Activated CD4-positive, alpha-beta memory T cell treated with anti-CD3 and anti-CD28 coated beads for 36 hours (primary cell): ENCODE results near the gene SCP2D1. TPM values are rescaled to one million over a fixed set of nuclear protein-coding genes. Genes with fewer than 3 reads are reported as not detected.
"Not testable (repeated sequence)": the region's sequence is repeated elsewhere in the genome, so short reads cannot be mapped to it uniquely, and the experiment has no call there.

Experiments
- CTCF ChIA-PET: fragments of 350-600 bp; sonication (Branson Sonifier 250); formaldehyde crosslinking; loops from one replicate; lab custom pipeline; 2021; ENCODE audit warnings: antibody characterized with exemption, inconsistent platforms; lab: Charles Lee
- POLR2A ChIA-PET: fragments of 350-600 bp; sonication (Branson Sonifier 250); formaldehyde crosslinking; loops from one replicate; lab custom pipeline; 2021; ENCODE audit warnings: antibody characterized with exemption; lab: Charles Lee
- DNase-seq: peaks from one replicate; pipeline ENCODE4 v3.0.0-alpha.2; 2020
- H3K27ac Mint-ChIP-seq: one replicate; pipeline ENCODE4 v1.8.0; 2021; ENCODE audit warnings: mixed read lengths
- H3K27me3 Mint-ChIP-seq: one replicate; pipeline ENCODE4 v1.8.0; 2021; ENCODE audit warnings: mixed read lengths
- H3K36me3 Mint-ChIP-seq: one replicate; pipeline ENCODE4 v1.8.0; 2021; ENCODE audit warnings: mixed read lengths
- H3K4me1 Mint-ChIP-seq: one replicate; pipeline ENCODE4 v1.8.0; 2021; ENCODE audit warnings: low read depth, mixed read lengths
- H3K4me3 Mint-ChIP-seq: one replicate; pipeline ENCODE4 v1.8.0; 2021; ENCODE audit warnings: mild to moderate bottlenecking, mixed read lengths
- H3K9me3 Mint-ChIP-seq: one replicate; pipeline ENCODE4 v1.8.0; 2021; ENCODE audit warnings: mixed read lengths
- intact Hi-C: fragments of 100-400 bp; cut with micrococcal nuclease; formaldehyde crosslinking; loops from one replicate; pipeline ENCODE4 v1.15.1; 2023
- total RNA-seq, 2 experiments: library from RNA; stranded (reverse); gene quantifications; one replicate each; pipeline ENCODE4 v1.2.3, GENCODE V29; 2021

The SCP2D1 gene
- total RNA-seq = not detected

DNA sequence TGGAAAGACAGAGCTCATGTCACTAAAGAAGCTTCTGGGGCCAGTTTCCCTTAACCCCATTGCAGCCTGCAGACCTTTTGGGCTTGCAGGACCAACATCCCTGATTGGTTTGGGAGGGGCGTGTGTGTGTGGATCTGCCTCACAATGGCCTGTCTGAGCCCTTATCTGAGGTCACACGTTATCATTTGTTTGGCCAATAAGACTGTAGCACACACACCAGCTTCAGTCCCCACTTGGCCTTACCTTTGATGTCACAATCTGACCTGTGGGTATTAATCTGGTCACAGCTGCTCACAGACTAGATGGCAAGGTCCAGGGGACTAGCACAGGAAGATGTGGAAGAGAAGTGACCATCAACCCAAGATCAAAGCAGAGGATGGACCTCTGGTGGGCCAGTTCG lies at the start of gene SCP2D1:
Gene SCP2D1 (plus strand): TSS at position 301 of the 400 bp plus-strand sequence. CDS start 33 bp downstream, at position 334.
- DNase-seq = no peak
- H3K27ac Mint-ChIP-seq = no peak within 1 kb of the TSS
- H3K36me3 Mint-ChIP-seq = no peaks in the 10 kb centered on the region
- H3K27me3 Mint-ChIP-seq = peaks cover 8% of the 10 kb centered on the region
- no peak within 1 kb of the TSS for H3K4me3 Mint-ChIP-seq
- no peaks in the 10 kb centered on the region for H3K4me1 Mint-ChIP-seq
- ChIA-PET CTCF (no interaction called here), POLR2A (no interaction called here)
- no peaks in the 10 kb centered on the region for H3K9me3 Mint-ChIP-seq
- intact Hi-C loops = no loop called here

GRCh38 chr20:18767676-18768075 lies 45.9 kb upstream of the SCP2D1 start:
- Mint-ChIP-seq H3K27me3 (no peaks in the 10 kb centered on the region), H3K36me3 (peaks cover 14% of the 10 kb centered on the region), H3K9me3 (no peaks in the 10 kb centered on the region), H3K4me3 (no peak overlapping the region), H3K27ac (no peak overlapping the region), H3K4me1 (no peaks in the 10 kb centered on the region)
- no peak for DNase-seq
- POLR2A ChIA-PET = no interaction called here
- intact Hi-C loops = no loop called here
- CTCF ChIA-PET = no interaction called here

DNA sequence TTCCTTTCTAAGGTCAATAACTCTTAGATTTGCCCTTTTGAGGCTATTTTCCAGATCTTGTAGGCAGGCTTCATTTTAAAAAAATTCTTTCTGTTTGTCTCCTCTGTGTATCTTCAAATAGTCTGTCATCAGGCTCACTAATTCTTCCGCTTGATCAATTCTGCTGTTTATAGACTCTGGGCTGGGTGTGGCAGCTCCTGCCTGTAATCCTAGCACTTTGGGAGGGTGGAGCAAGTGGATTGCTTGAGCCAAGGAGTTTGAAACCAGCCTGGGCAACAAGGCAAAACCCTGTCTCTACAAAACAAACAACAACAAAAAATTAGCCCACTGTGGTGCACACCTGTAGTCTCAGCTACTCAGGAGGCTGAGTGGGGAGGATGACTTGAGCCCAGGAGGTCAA lies 40.0 kb upstream of the SCP2D1 start:
- POLR2A ChIA-PET = no interaction called here
- no peak for DNase-seq
- H3K36me3 Mint-ChIP-seq = no peaks in the 10 kb centered on the region
- no peaks in the 10 kb centered on the region for H3K9me3 Mint-ChIP-seq
- CTCF ChIA-PET = no interaction called here
- H3K4me1 Mint-ChIP-seq = no peaks in the 10 kb centered on the region
- no peaks in the 10 kb centered on the region for H3K27me3 Mint-ChIP-seq
- no peak overlapping the region for H3K4me3 Mint-ChIP-seq
- intact Hi-C loops = no loop called here
- no peak overlapping the region for H3K27ac Mint-ChIP-seq

GRCh38 chr20:18774207-18774606 lies 39.4 kb upstream of the SCP2D1 start:
- DNase-seq = no peak
- H3K4me1 Mint-ChIP-seq = no peaks in the 10 kb centered on the region
- no peak overlapping the region for H3K4me3 Mint-ChIP-seq
- ChIA-PET CTCF (no interaction called here), POLR2A (no interaction called here)
- no peaks in the 10 kb centered on the region for H3K9me3 Mint-ChIP-seq
- no peaks in the 10 kb centered on the region for H3K36me3 Mint-ChIP-seq
- H3K27me3 Mint-ChIP-seq = no peaks in the 10 kb centered on the region
- no peak overlapping the region for H3K27ac Mint-ChIP-seq
- intact Hi-C loops = no loop called here

- DNase-seq = no peak
- no peaks in the 10 kb centered on the region for H3K4me1 Mint-ChIP-seq
- CTCF ChIA-PET = no interaction called here
- no peaks in the 10 kb centered on the region for H3K36me3 Mint-ChIP-seq
- no peak overlapping the region for H3K27ac Mint-ChIP-seq
- no peak overlapping the region for H3K4me3 Mint-ChIP-seq
- POLR2A ChIA-PET = no interaction called here
- no peaks in the 10 kb centered on the region for H3K9me3 Mint-ChIP-seq
- intact Hi-C loops = no loop called here
- no peaks in the 10 kb centered on the region for H3K27me3 Mint-ChIP-seq
Observed at GRCh38 chr20:18775633-18776032, 38.0 kb upstream of the SCP2D1 start.

DNA sequence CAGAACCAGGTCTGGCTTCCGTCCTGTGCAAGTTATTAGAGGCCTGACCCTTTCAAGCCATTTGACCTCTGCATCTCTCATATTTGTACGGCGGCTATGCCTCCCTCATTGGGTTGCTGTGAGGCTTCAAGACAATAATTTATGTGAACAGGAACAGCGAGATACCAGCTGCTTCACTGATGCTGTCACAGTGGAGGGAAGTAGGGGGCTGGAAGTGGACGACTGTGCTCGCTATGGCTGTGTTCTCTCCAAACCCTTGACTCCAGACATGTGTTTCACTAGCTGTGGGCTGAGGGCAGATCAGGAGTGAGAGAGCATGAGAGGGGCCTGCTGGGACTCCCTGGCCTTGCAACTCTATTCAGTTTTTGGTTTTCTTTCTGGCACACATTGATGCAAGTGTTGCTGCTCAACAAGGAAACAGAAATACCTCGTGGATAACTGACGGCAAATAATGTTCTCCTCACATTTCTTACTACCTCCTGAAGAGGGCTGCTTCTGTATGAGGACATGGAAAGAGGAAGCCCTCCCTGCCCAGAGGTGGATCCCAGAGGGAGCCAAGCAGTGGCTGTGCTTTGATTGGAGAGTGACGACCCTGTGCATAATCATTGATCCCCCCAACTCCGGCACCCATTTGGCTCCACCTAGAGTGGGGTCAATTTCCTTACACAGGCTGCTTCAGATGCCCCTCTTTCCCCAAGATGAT lies 34.7 kb upstream of the SCP2D1 start:
- POLR2A ChIA-PET = no interaction called here
- Mint-ChIP-seq H3K4me3 (no peak overlapping the region), H3K9me3 (no peaks in the 10 kb centered on the region), H3K27ac (no peak overlapping the region), H3K4me1 (no peaks in the 10 kb centered on the region), H3K36me3 (no peaks in the 10 kb centered on the region), H3K27me3 (no peaks in the 10 kb centered on the region)
- intact Hi-C loops = no loop called here
- no peak for DNase-seq
- CTCF ChIA-PET = no interaction called here

DNA sequence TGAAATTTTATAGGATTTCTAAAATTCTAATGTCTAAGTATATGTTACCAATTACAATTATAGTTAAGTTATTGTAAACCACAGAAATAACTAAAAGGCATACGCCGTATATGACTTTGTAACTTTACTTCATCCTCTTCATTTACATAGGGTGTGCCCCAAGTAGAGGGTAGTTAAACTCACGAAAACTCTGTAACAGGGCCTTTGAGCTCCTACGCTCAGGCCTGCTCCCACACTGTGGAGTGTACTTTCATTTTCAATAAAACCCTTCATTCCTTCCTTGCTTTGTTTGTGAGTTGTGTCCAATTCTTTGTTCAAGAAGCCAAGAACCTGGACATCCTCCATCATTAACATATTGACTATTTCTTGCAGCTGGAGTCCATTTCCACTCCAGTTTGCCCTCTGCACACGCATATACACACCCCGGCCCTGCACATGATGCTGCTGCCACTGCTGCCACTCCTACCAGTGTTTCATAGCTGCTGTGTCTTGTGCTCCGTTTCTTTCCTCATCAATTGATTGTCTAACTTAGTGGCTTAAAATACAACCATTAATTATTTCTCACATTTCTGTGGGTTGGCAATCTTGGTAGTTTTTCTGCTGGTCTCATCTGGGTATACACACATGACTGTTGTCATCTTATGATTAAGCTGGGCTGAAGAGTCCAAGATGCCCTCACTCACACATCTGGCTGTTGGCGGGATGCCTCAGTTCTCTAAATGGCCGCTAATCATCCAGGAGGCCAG lies 33.0 kb upstream of the SCP2D1 start:
- intact Hi-C loops = no loop called here
- no peak overlapping the region for H3K27ac Mint-ChIP-seq
- H3K4me3 Mint-ChIP-seq = no peak overlapping the region
- H3K27me3 Mint-ChIP-seq = peaks cover 4% of the 10 kb centered on the region
- ChIA-PET POLR2A (no interaction called here), CTCF (no interaction called here)
- DNase-seq = no peak
- H3K36me3 Mint-ChIP-seq = no peaks in the 10 kb centered on the region
- no peaks in the 10 kb centered on the region for H3K9me3 Mint-ChIP-seq
- no peaks in the 10 kb centered on the region for H3K4me1 Mint-ChIP-seq

DNA sequence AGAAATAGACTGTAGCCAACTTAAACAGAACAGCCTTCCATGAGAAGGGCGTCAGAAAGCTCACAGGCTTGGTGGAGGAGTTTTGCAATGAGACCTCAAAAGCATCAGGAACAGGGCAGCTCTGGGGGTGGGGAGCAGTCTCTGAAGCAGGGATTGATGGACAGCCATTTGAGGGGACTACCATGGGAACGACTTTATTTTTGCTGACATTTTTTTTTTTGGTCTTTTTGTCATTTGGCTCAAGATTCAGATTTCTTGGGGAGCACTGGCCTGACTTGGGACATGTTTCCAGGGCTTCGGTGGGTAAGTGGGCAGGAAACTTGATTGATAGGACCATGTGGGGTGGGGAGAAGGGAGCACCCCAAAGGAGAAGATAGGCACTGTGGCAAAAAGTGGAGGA lies 32.1 kb upstream of the SCP2D1 start:
- H3K36me3 Mint-ChIP-seq = no peaks in the 10 kb centered on the region
- DNase-seq = no peak
- H3K4me3 Mint-ChIP-seq = no peak overlapping the region
- ChIA-PET POLR2A (no interaction called here), CTCF (no interaction called here)
- no peaks in the 10 kb centered on the region for H3K9me3 Mint-ChIP-seq
- H3K27me3 Mint-ChIP-seq = peaks cover 10% of the 10 kb centered on the region
- H3K27ac Mint-ChIP-seq = no peak overlapping the region
- intact Hi-C loops = no loop called here
- no peaks in the 10 kb centered on the region for H3K4me1 Mint-ChIP-seq

DNA sequence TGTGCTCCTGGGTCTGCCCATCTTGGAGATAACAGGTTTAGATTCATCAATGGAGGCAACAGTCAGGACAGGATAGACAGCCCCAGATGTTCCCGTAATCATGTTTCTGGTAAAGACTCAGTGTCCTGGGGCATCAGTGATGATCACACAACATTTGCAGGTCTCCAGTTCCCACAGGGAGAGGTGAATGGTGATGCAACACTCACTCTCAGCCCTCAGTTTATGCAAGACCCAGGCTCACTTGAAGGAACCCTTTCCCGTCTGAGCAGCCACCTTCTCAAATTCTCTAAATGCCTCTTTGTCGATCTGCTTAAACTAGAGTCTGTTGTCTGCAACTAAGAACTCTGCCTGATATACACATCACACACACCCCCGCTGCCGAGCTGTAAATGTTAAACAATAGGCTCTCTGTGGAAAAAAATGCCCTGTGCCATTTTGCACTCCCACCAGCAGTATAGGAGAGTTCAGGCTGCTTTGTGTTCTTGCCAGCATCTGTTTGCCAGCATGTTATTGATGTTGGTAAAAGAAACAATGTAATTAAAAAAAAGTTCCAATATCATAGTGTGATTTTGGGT lies 30.1 kb upstream of the SCP2D1 start:
- H3K4me1 Mint-ChIP-seq = no peaks in the 10 kb centered on the region
- CTCF ChIA-PET = no interaction called here
- no peak overlapping the region for H3K27ac Mint-ChIP-seq
- H3K4me3 Mint-ChIP-seq = no peak overlapping the region
- H3K27me3 Mint-ChIP-seq = peaks cover 18% of the 10 kb centered on the region
- no peaks in the 10 kb centered on the region for H3K36me3 Mint-ChIP-seq
- intact Hi-C loops = no loop called here
- DNase-seq = no peak
- POLR2A ChIA-PET = no interaction called here
- H3K9me3 Mint-ChIP-seq = peaks cover 1% of the 10 kb centered on the region

- DNase-seq, intact Hi-C loops, POLR2A ChIA-PET: not testable (repeated sequence)
Observed at GRCh38 chr20:18787046-18787445, 26.5 kb upstream of the SCP2D1 start.

GRCh38 chr20:18788021-18788420 lies 25.6 kb upstream of the SCP2D1 start:
- DNase-seq = no peak
- POLR2A ChIA-PET = no interaction called here
- CTCF ChIA-PET = no interaction called here
- intact Hi-C loops = no loop called here
- Mint-ChIP-seq H3K27me3 (peaks cover 26% of the 10 kb centered on the region), H3K9me3 (peaks cover 2% of the 10 kb centered on the region), H3K36me3 (no peaks in the 10 kb centered on the region), H3K27ac (no peak overlapping the region), H3K4me1 (no peaks in the 10 kb centered on the region), H3K4me3 (no peak overlapping the region)

More at GRCh38 chr20:18787046-18787445, 26.5 kb upstream of the SCP2D1 start:
- H3K4me1 Mint-ChIP-seq, H3K9me3 Mint-ChIP-seq, H3K4me3 Mint-ChIP-seq, H3K36me3 Mint-ChIP-seq, H3K27ac Mint-ChIP-seq, CTCF ChIA-PET: not testable (repeated sequence)
- H3K27me3 Mint-ChIP-seq = peaks cover 26% of the 10 kb centered on the region

DNA sequence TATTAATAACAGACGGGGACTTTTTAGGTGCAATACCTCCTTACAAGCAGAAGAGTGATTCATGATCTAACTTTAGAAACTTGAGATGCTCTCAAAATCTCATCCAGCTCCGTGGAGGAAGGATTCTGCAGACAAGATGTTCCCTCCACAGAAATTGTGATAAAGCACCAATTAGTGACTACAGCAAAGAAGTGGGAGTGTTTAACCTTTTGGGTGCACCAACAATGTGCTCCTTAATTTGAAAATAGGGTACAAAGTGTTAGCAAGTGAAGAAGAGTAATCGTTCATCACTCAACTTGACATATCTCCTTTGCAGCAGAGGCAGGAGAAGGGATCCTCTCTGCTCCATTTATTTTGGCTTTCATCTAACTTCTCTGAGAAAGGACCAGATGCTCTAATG lies 22.8 kb upstream of the SCP2D1 start:
- intact Hi-C loops = loop anchor here (5.0 to 10.0 kb wide), 2 partner anchors 378 to 826 kb away; partner anchors contain the start of genes MGME1 and SNX5
- DNase-seq = no peak
- CTCF ChIA-PET = no interaction called here
- H3K27me3 Mint-ChIP-seq = peaks cover 19% of the 10 kb centered on the region
- H3K36me3 Mint-ChIP-seq = no peaks in the 10 kb centered on the region
- no peak overlapping the region for H3K27ac Mint-ChIP-seq
- H3K4me3 Mint-ChIP-seq = no peak overlapping the region
- POLR2A ChIA-PET = no interaction called here
- H3K9me3 Mint-ChIP-seq = peaks cover 2% of the 10 kb centered on the region
- H3K4me1 Mint-ChIP-seq = peaks cover 12% of the 10 kb centered on the region
